MM.1S (cell line): Measurements from ENCODE around the gene MEG3.

Source experiments
- EZH2 ChIP-seq: fragments of 300-600 bp; sonication (generic); optimal IDR thresholded peaks from 2 replicates; pipeline ENCODE3; 2017; ENCODE audit warnings: low read depth, mild to moderate bottlenecking, antibody characterized with exemption, low read length, mixed read lengths
- TF ChIP-seq, protein P1 (sequence below): fragments of 300-600 bp; sonication (generic); IDR thresholded peaks from 2 replicates; pipeline ENCODE4 v1.5.1; 2016; ENCODE audit warnings: antibody characterized with exemption, low read length, mixed read lengths

DNA sequence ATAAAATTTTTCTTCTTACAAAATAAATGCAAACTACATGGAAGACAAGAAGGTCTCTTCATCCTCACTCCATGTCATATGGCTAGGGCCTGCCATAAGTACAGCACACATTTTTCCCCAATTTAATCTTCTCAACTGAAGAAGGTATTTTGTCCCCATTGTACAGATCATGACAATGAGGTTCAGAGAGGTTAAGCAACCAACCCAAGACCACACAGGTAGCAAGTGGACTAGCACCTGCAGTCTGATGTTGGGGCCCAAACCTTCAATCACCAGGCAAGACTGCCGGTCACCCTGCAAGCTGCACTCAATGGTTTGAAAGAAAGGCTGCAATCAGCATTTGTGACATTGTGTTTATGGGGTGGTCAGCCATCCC lies 6.5 kb upstream of the MEG3 start:
- TF ChIP-seq, protein P1, sequence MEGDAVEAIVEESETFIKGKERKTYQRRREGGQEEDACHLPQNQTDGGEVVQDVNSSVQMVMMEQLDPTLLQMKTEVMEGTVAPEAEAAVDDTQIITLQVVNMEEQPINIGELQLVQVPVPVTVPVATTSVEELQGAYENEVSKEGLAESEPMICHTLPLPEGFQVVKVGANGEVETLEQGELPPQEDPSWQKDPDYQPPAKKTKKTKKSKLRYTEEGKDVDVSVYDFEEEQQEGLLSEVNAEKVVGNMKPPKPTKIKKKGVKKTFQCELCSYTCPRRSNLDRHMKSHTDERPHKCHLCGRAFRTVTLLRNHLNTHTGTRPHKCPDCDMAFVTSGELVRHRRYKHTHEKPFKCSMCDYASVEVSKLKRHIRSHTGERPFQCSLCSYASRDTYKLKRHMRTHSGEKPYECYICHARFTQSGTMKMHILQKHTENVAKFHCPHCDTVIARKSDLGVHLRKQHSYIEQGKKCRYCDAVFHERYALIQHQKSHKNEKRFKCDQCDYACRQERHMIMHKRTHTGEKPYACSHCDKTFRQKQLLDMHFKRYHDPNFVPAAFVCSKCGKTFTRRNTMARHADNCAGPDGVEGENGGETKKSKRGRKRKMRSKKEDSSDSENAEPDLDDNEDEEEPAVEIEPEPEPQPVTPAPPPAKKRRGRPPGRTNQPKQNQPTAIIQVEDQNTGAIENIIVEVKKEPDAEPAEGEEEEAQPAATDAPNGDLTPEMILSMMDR, result no peak
- no peak for TF ChIP-seq EZH2
